ENCODE results near the gene TRIM66.

DNA sequence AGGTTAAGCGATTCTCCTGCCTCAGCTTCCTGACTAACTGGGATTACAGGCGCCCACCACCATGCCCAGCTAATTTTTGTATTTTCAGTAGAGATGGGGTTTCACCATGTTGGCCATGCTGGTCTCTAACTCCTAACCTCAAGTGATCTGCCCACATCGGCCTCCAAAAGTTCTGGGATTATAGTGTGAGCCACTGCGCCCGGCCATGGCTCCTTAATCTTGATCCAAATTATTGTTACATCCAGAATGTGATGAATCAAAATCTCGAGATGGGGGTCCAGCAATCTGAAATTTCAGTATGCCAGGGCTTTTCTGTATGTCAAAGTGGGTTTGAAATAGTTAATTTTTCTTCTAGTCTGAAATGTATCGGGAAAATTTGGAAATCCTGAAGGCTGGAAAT lies 3.9 kb upstream of the TRIM66 start:
- TF ChIP-seq, protein P1, sequence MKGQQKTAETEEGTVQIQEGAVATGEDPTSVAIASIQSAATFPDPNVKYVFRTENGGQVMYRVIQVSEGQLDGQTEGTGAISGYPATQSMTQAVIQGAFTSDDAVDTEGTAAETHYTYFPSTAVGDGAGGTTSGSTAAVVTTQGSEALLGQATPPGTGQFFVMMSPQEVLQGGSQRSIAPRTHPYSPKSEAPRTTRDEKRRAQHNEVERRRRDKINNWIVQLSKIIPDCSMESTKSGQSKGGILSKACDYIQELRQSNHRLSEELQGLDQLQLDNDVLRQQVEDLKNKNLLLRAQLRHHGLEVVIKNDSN (IDR thresholded peaks at IDR 0.05) = no peak
- TF ChIP-seq, protein P2, sequence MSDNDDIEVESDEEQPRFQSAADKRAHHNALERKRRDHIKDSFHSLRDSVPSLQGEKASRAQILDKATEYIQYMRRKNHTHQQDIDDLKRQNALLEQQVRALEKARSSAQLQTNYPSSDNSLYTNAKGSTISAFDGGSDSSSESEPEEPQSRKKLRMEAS (IDR thresholded peaks at IDR 0.05) = no peak
- TF ChIP-seq, protein P3, sequence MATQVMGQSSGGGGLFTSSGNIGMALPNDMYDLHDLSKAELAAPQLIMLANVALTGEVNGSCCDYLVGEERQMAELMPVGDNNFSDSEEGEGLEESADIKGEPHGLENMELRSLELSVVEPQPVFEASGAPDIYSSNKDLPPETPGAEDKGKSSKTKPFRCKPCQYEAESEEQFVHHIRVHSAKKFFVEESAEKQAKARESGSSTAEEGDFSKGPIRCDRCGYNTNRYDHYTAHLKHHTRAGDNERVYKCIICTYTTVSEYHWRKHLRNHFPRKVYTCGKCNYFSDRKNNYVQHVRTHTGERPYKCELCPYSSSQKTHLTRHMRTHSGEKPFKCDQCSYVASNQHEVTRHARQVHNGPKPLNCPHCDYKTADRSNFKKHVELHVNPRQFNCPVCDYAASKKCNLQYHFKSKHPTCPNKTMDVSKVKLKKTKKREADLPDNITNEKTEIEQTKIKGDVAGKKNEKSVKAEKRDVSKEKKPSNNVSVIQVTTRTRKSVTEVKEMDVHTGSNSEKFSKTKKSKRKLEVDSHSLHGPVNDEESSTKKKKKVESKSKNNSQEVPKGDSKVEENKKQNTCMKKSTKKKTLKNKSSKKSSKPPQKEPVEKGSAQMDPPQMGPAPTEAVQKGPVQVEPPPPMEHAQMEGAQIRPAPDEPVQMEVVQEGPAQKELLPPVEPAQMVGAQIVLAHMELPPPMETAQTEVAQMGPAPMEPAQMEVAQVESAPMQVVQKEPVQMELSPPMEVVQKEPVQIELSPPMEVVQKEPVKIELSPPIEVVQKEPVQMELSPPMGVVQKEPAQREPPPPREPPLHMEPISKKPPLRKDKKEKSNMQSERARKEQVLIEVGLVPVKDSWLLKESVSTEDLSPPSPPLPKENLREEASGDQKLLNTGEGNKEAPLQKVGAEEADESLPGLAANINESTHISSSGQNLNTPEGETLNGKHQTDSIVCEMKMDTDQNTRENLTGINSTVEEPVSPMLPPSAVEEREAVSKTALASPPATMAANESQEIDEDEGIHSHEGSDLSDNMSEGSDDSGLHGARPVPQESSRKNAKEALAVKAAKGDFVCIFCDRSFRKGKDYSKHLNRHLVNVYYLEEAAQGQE (IDR thresholded peaks at IDR 0.05; ENCODE audit: low read depth) = no peak
- no peak for TF ChIP-seq FOXM1 (IDR thresholded peaks at IDR 0.05; ENCODE audit: borderline replicate concordance, low read depth)
- no peak for TF ChIP-seq EGR1 (IDR thresholded peaks at IDR 0.05)
- TF ChIP-seq EP300 (IDR thresholded peaks at IDR 0.05; ENCODE audit: borderline replicate concordance) = no peak
- no peak for TF ChIP-seq TAF1 (IDR thresholded peaks at IDR 0.05; ENCODE audit: low read depth)
- TF ChIP-seq YY1 (IDR thresholded peaks at IDR 0.05; ENCODE audit: low read depth) = no peak
- TF ChIP-seq RAD21 (IDR thresholded peaks at IDR 0.05; ENCODE audit: low read depth) = no peak
